Measurements from ENCODE around the gene TECTA. TPM values are rescaled to one million over a fixed set of nuclear protein-coding genes. Genes with fewer than 3 reads are reported as not detected.

TECTA gene
- total and polyA plus RNA-seq, 2 donors: 0.62 to 0.85 TPM

GRCh38 chr11:121123496-121124069, 22.5 kb downstream of the TECTA start:
- no peak overlapping the region for H3K4me3 ChIP-seq (ENCODE audit: low read depth, low read length)
- no peak for DNase-seq (ENCODE audit: extremely low spot score)
- no peaks in the 10 kb centered on the region for H3K4me1 ChIP-seq (ENCODE audit: insufficient read depth)
- no peaks in the 10 kb centered on the region for H3K36me3 ChIP-seq (ENCODE audit: insufficient read depth)
- no peak overlapping the region for H3K27ac ChIP-seq (ENCODE audit: low read depth)
- 54% methylated on average over 6 of the region's 6 CpGs for WGBS

- WGBS: 97% methylated on average over 30 of the region's 30 CpGs
- Histone ChIP-seq H3K27ac (ENCODE audit: low read depth) (no peak overlapping the region), H3K36me3 (ENCODE audit: insufficient read depth) (no peaks in the 10 kb centered on the region), H3K4me3 (ENCODE audit: low read depth, low read length) (no peak overlapping the region), H3K4me1 (ENCODE audit: insufficient read depth) (no peaks in the 10 kb centered on the region)
- DNase-seq (ENCODE audit: extremely low spot score): no peak
Measured at GRCh38 chr11:121127809-121128208, 26.8 kb downstream of the TECTA start.

GRCh38 chr11:121129362-121130340, 28.6 kb downstream of the TECTA start:
- no peak for DNase-seq (ENCODE audit: extremely low spot score)
- 95% methylated on average over 29 of the region's 29 CpGs for WGBS
- Histone ChIP-seq H3K27ac (ENCODE audit: low read depth) (no peak overlapping the region), H3K4me3 (ENCODE audit: low read depth, low read length) (no peak overlapping the region), H3K4me1 (ENCODE audit: insufficient read depth) (no peaks in the 10 kb centered on the region), H3K36me3 (ENCODE audit: insufficient read depth) (no peaks in the 10 kb centered on the region)

GRCh38 chr11:121131656-121132055, 30.6 kb downstream of the TECTA start:
- no peaks in the 10 kb centered on the region for H3K36me3 ChIP-seq (ENCODE audit: insufficient read depth)
- no peak for DNase-seq (ENCODE audit: extremely low spot score)
- no peak overlapping the region for H3K27ac ChIP-seq (ENCODE audit: low read depth)
- H3K4me3 ChIP-seq (ENCODE audit: low read depth, low read length): no peak overlapping the region
- no peaks in the 10 kb centered on the region for H3K4me1 ChIP-seq (ENCODE audit: insufficient read depth)
- 88% methylated on average over 6 of the region's 6 CpGs for WGBS

GRCh38 chr11:121132211-121132976, 31.4 kb downstream of the TECTA start:
- DNase-seq (ENCODE audit: extremely low spot score): no peak
- Histone ChIP-seq H3K27ac (ENCODE audit: low read depth) (no peak overlapping the region), H3K4me1 (ENCODE audit: insufficient read depth) (no peaks in the 10 kb centered on the region), H3K36me3 (ENCODE audit: insufficient read depth) (no peaks in the 10 kb centered on the region), H3K4me3 (ENCODE audit: low read depth, low read length) (no peak overlapping the region)
- 82% methylated on average over 13 of the region's 13 CpGs for WGBS

- no peak overlapping the region for H3K27ac ChIP-seq (ENCODE audit: low read depth)
- H3K36me3 ChIP-seq (ENCODE audit: insufficient read depth): no peaks in the 10 kb centered on the region
- no peak for DNase-seq (ENCODE audit: extremely low spot score)
- 60% methylated on average over 10 of the region's 10 CpGs for WGBS
- H3K4me1 ChIP-seq (ENCODE audit: insufficient read depth): no peaks in the 10 kb centered on the region
- H3K4me3 ChIP-seq (ENCODE audit: low read depth, low read length): no peak overlapping the region
Measured at GRCh38 chr11:121134741-121135312, 33.8 kb downstream of the TECTA start.

GRCh38 chr11:121137005-121137404, 36.0 kb downstream of the TECTA start:
- 87% methylated on average over 11 of the region's 11 CpGs for WGBS

GRCh38 chr11:121138259-121138658, 37.2 kb downstream of the TECTA start:
- Histone ChIP-seq H3K27ac (ENCODE audit: low read depth) (no peak overlapping the region), H3K4me3 (ENCODE audit: low read depth, low read length) (no peak overlapping the region), H3K4me1 (ENCODE audit: insufficient read depth) (no peaks in the 10 kb centered on the region), H3K36me3 (ENCODE audit: insufficient read depth) (no peaks in the 10 kb centered on the region)
- 94% methylated on average over 5 of the region's 5 CpGs for WGBS
- DNase-seq (ENCODE audit: extremely low spot score): no peak

More at GRCh38 chr11:121137005-121137404, 36.0 kb downstream of the TECTA start:
- DNase-seq (ENCODE audit: extremely low spot score): no peak
- Histone ChIP-seq H3K36me3 (ENCODE audit: insufficient read depth) (no peaks in the 10 kb centered on the region), H3K27ac (ENCODE audit: low read depth) (no peak overlapping the region), H3K4me1 (ENCODE audit: insufficient read depth) (no peaks in the 10 kb centered on the region), H3K4me3 (ENCODE audit: low read depth, low read length) (no peak overlapping the region)

- no peak for DNase-seq (ENCODE audit: extremely low spot score)
- Histone ChIP-seq H3K4me1 (ENCODE audit: insufficient read depth) (no peaks in the 10 kb centered on the region), H3K27ac (ENCODE audit: low read depth) (no peak overlapping the region), H3K4me3 (ENCODE audit: low read depth, low read length) (no peak overlapping the region), H3K36me3 (ENCODE audit: insufficient read depth) (no peaks in the 10 kb centered on the region)
- 75% methylated on average over 8 of the region's 8 CpGs for WGBS
Measured at GRCh38 chr11:121140369-121140768, 39.3 kb downstream of the TECTA start.

GRCh38 chr11:121141066-121141465, 40.0 kb downstream of the TECTA start:
- no peaks in the 10 kb centered on the region for H3K36me3 ChIP-seq (ENCODE audit: insufficient read depth)

GRCh38 chr11:121143921-121144320, 42.9 kb downstream of the TECTA start:
- no peak for DNase-seq (ENCODE audit: extremely low spot score)
- WGBS: 62% methylated on average over 5 of the region's 5 CpGs
- H3K4me1 ChIP-seq (ENCODE audit: insufficient read depth): no peaks in the 10 kb centered on the region
- no peaks in the 10 kb centered on the region for H3K36me3 ChIP-seq (ENCODE audit: insufficient read depth)
- no peak overlapping the region for H3K4me3 ChIP-seq (ENCODE audit: low read depth, low read length)
- no peak overlapping the region for H3K27ac ChIP-seq (ENCODE audit: low read depth)

More at GRCh38 chr11:121141066-121141465, 40.0 kb downstream of the TECTA start:
- Histone ChIP-seq H3K27ac (ENCODE audit: low read depth) (no peak overlapping the region), H3K4me3 (ENCODE audit: low read depth, low read length) (no peak overlapping the region), H3K4me1 (ENCODE audit: insufficient read depth) (no peaks in the 10 kb centered on the region)
- no peak for DNase-seq (ENCODE audit: extremely low spot score)
- WGBS: 92% methylated on average over 1 of the region's 1 CpG

GRCh38 chr11:121144723-121145122, 43.7 kb downstream of the TECTA start:
- H3K4me3 ChIP-seq (ENCODE audit: low read depth, low read length): no peak overlapping the region
- DNase-seq (ENCODE audit: extremely low spot score): no peak
- no peaks in the 10 kb centered on the region for H3K36me3 ChIP-seq (ENCODE audit: insufficient read depth)
- H3K27ac ChIP-seq (ENCODE audit: low read depth): no peak overlapping the region
- WGBS: 77% methylated on average over 5 of the region's 5 CpGs
- no peaks in the 10 kb centered on the region for H3K4me1 ChIP-seq (ENCODE audit: insufficient read depth)

GRCh38 chr11:121145826-121146225, 44.8 kb downstream of the TECTA start:
- no peaks in the 10 kb centered on the region for H3K36me3 ChIP-seq (ENCODE audit: insufficient read depth)
- H3K27ac ChIP-seq (ENCODE audit: low read depth): no peak overlapping the region
- 85% methylated on average over 11 of the region's 11 CpGs for WGBS
- no peak for DNase-seq (ENCODE audit: extremely low spot score)
- no peaks in the 10 kb centered on the region for H3K4me1 ChIP-seq (ENCODE audit: insufficient read depth)
- no peak overlapping the region for H3K4me3 ChIP-seq (ENCODE audit: low read depth, low read length)

Data from urinary bladder (tissue), 4 donors.